Erythroblast (primary cell): Measurements from ENCODE around the gene NEBL.

ENCODE experiments used
- GATA1 ChIP-seq: IDR thresholded peaks from 2 replicates; pipeline ENCODE4 v1.6.1; 2011; ENCODE audit warnings: low read depth, mild to moderate bottlenecking, control low read depth, low read length, moderate library complexity
- POLR2A ChIP-seq: IDR thresholded peaks from 2 replicates; pipeline ENCODE4 v1.6.1; 2011; ENCODE audit warnings: mild to moderate bottlenecking, low read length

- TF ChIP-seq POLR2A (no peak), GATA1 (no peak)
Measured at GRCh38 chr10:20768843-20769242, 128.3 kb downstream of the NEBL start.
